Measurements from ENCODE around the gene KRT27. TPM values are rescaled to one million over a fixed set of nuclear protein-coding genes. Genes with fewer than 3 reads are reported as not detected.

KRT27 gene
- total and polyA plus RNA-seq, 10 of the 15 experiments (the other 5 are each of a cell fraction or from before 2014, with no cell fraction given) = not detected

GRCh38 chr17:40796846-40797245 is 14.5 kb upstream of the KRT27 start:
- in situ Hi-C loops (cut with MboI) = no loop called here
- no peak overlapping the region for H3K9ac ChIP-seq (ENCODE audit: control insufficient read depth, insufficient read depth, low read length)
- SMC1A ChIA-PET (ENCODE audit: uncharacterized antibody, unreplicated experiment) = no interaction called here
- ATAC-seq (no peak), DNase-seq (ENCODE audit: low read depth, low spot score) (no peak), FAIRE-seq (no peak)
- TF ChIP-seq IKZF1 (conservative IDR thresholded peaks at IDR 0.05) (no peak), KDM1A (IDR thresholded peaks at IDR 0.05; ENCODE audit: borderline replicate concordance) (no peak), BACH1 (IDR thresholded peaks at IDR 0.05; ENCODE audit: borderline replicate concordance) (no peak), CEBPZ (IDR thresholded peaks at IDR 0.05; ENCODE audit: low read depth, low read length) (no peak), SMARCA5 (IDR thresholded peaks at IDR 0.05) (no peak), ZNF207 (IDR thresholded peaks at IDR 0.05; ENCODE audit: borderline replicate concordance) (no peak)
- CTCF ChIA-PET = interaction anchor here (1.5 kb wide), 1 partner anchor 752 kb away, joined by 3 read pairs; no protein-coding TSS in a partner anchor
- no peak overlapping the region for H3K27ac ChIP-seq (ENCODE audit: control insufficient read depth, insufficient read depth)
- H3K27me3 ChIP-seq (replicated peaks in 1 of 2; ENCODE audit: control insufficient read depth in 2 of 2, insufficient read depth in 2 of 2, low read length in 1 of 2) = peaks cover 2 to 11% of the 10 kb centered on the region in 2 experiments; a peak in 2 of 4 replicates
- no peaks in the 10 kb centered on the region for H3K4me1 ChIP-seq (ENCODE audit: control insufficient read depth, insufficient read depth, low read length)
- WGBS (ENCODE audit: insufficient coverage, insufficient replicate concordance, low lambda C conversion rate, missing lambda C conversion rate) = 63% methylated on average over 27 of the region's 27 CpGs
- RAD21 ChIA-PET (ENCODE audit: unreplicated experiment) = no interaction called here
- no peak overlapping the region for H2AFZ ChIP-seq (ENCODE audit: control insufficient read depth, low read depth, low read length)
- H3K36me3 ChIP-seq (ENCODE audit: control insufficient read depth in 2 of 2, insufficient read depth in 2 of 2, low read length in 1 of 2) = no peaks in the 10 kb centered on the region
- BruUV-seq (replicated peaks) = no TSS peak
- no peak overlapping the region for H3K4me3 ChIP-seq
- H3K4me2 ChIP-seq (ENCODE audit: control insufficient read depth, insufficient read depth) = no peak overlapping the region
- intact Hi-C loops (cut with micrococcal nuclease; ENCODE audit: unreplicated experiment) = loop anchor here (10.0 kb wide), 1 partner anchor 252 kb away; no protein-coding TSS in a partner anchor
- H3K79me2 ChIP-seq (ENCODE audit: control insufficient read depth, insufficient read depth, low read length) = no peaks in the 10 kb centered on the region
- no peaks in the 10 kb centered on the region for H4K20me1 ChIP-seq (ENCODE audit: control insufficient read depth, insufficient read depth)
- POLR2A ChIA-PET = no interaction called here
- no peaks in the 10 kb centered on the region for H3K9me3 ChIP-seq (replicated peaks; ENCODE audit: control insufficient read depth, insufficient read depth, low read length)

Data from GM12878 (cell line).